HCT116 (cell line): ENCODE measurements around the gene NOTCH1. TPM values are rescaled to one million over a fixed set of nuclear protein-coding genes. Genes with fewer than 3 reads are reported as not detected.

Experiments used
- ATAC-seq: fragments of 200-7000 bp; cut with Tn5 transposase; 2 replicates; pipeline ENCODE4 v1.9.1; 2020; ENCODE audit warnings: mild to moderate bottlenecking, moderate library complexity
- BruUV-seq: library from RNA; stranded (reverse); fragments of 400-500 nt; replicated peaks from 2 replicates; lab custom pipeline; 2021; lab: Mats Ljungman, UMichigan
- CTCF ChIA-PET: fragments of 300-600 bp; sonication (Branson Sonifier 250); formaldehyde crosslinking; loops from one replicate; lab custom pipeline; 2021; ENCODE audit warnings: antibody characterized with exemption; lab: Charles Lee
- POLR2A ChIA-PET: fragments of 300-600, 350-600 bp; sonication (Branson Sonifier 250); formaldehyde crosslinking; loops from one replicate; lab custom pipeline; 2021; ENCODE audit warnings: antibody characterized with exemption; lab: Charles Lee
- RAD21 ChIA-PET, 2 experiments: fragments of 300-600 bp; sonication (Branson Sonifier 250); formaldehyde crosslinking; loops; one replicate each; lab custom pipeline; 2023; ENCODE audit warnings: low total read pairs in 2 of 2; ENCODE audit not compliant: uncharacterized antibody in 2 of 2, unreplicated experiment in 2 of 2, low non-redundant PET in 1 of 2; lab: Charles Lee
- DNase-seq: peaks from one replicate; pipeline ENCODE4 v3.0.0-alpha.2; 2010; ENCODE audit warnings: low read depth, low spot score
- H2AFZ ChIP-seq: fragments of 200-600 bp; shearing (Covaris generic), sonication (generic); 2 replicates; pipeline ENCODE4 v1.6.1; 2017; ENCODE audit warnings: low read depth, mixed run types, mixed read lengths, antibody characterized with exemption, low read length; ENCODE audit not compliant: poor library complexity, severe bottlenecking
- H3K27ac ChIP-seq: 2 replicates; pipeline ENCODE4 v1.5.1; 2012; ENCODE audit warnings: low read depth, low read length
- H3K27me3 ChIP-seq: fragments of 200-600 bp; sonication (generic); 2 replicates; pipeline ENCODE4 v1.6.1; 2016; ENCODE audit warnings: mixed run types, low read length, mixed read lengths; ENCODE audit not compliant: insufficient read depth
- H3K36me3 ChIP-seq, 2 experiments: fragments of 200-500 bp in 1 of 2; fragments of 200-600 bp in 1 of 2; sonication (Bioruptor generic) in 1 of 2; sonication (generic) in 1 of 2; 2 replicates each; pipeline versions ENCODE4 v1.5.1 to v1.6.1; 2014 to 2016; ENCODE audit warnings: low read length in 2 of 2, inconsistent platforms in 1 of 2, mixed read lengths in 1 of 2, mixed run types in 1 of 2; ENCODE audit not compliant: insufficient read depth in 2 of 2, control insufficient read depth in 1 of 2
- H3K4me1 ChIP-seq, 2 experiments: fragments of 200-600 bp in 1 of 2; sonication (generic) in 1 of 2; 2 replicates each; pipeline versions ENCODE4 v1.5.1 to v1.6.1; 2012 to 2017; ENCODE audit warnings: low read length in 2 of 2, inconsistent platforms in 1 of 2, mild to moderate bottlenecking in 1 of 2, mixed read lengths in 1 of 2, mixed run types in 1 of 2, moderate library complexity in 1 of 2; ENCODE audit not compliant: insufficient read depth in 2 of 2, control insufficient read depth in 1 of 2
- H3K4me2 ChIP-seq: fragments of 200-600 bp; sonication (generic); 2 replicates; pipeline ENCODE4 v1.6.1; 2017; ENCODE audit warnings: mixed run types, low read length, mixed read lengths
- H3K4me3 ChIP-seq, 2 experiments: fragments of 200-600 bp in 1 of 2; sonication (generic) in 1 of 2; replicated peaks in 1 of 2; 2 replicates each; pipeline ENCODE4 v1.5.1; 2011 to 2016; ENCODE audit warnings: low read length in 2 of 2, control low read depth in 1 of 2, low read depth in 1 of 2, mild to moderate bottlenecking in 1 of 2, mixed read lengths in 1 of 2, mixed run types in 1 of 2
- H3K79me2 ChIP-seq: fragments of 200-600 bp; sonication (generic); 2 replicates; pipeline ENCODE4 v1.6.1; 2017; ENCODE audit warnings: mild to moderate bottlenecking, mixed run types, low read length, moderate library complexity, mixed read lengths; ENCODE audit not compliant: insufficient read depth
- H3K9ac ChIP-seq: fragments of 200-600 bp; sonication (generic); 2 replicates; pipeline ENCODE4 v1.6.1; 2016; ENCODE audit warnings: low read length, mixed read lengths
- H3K9me2 ChIP-seq: fragments of 200-600 bp; sonication (generic), shearing (Covaris generic); 2 replicates; pipeline ENCODE4 v1.6.1; 2017; ENCODE audit warnings: mixed run types, mild to moderate bottlenecking, moderate library complexity; ENCODE audit not compliant: insufficient read depth
- H3K9me3 ChIP-seq, 2 experiments: fragments of 200-500 bp in 1 of 2; fragments of 200-600 bp in 1 of 2; sonication (Bioruptor generic) in 1 of 2; sonication (generic) in 1 of 2; 2 replicates each; pipeline ENCODE4 v1.6.1; 2014 to 2017; ENCODE audit warnings: low read length in 2 of 2, mixed read lengths in 2 of 2, inconsistent platforms in 1 of 2, low read depth in 1 of 2, mild to moderate bottlenecking in 1 of 2, mixed run types in 1 of 2, moderate library complexity in 1 of 2; ENCODE audit not compliant: control insufficient read depth in 1 of 2, insufficient read depth in 1 of 2
- H4K20me1 ChIP-seq: fragments of 200-600 bp; sonication (generic), shearing (Covaris generic); 2 replicates; pipeline ENCODE4 v1.6.1; 2017; ENCODE audit warnings: mixed run types, mild to moderate bottlenecking, moderate library complexity; ENCODE audit not compliant: insufficient read depth
- EGR1 ChIP-seq: IDR thresholded peaks from 2 replicates; pipeline ENCODE4 v1.6.1; 2012; ENCODE audit warnings: low read depth
- ELF1 ChIP-seq: IDR thresholded peaks from 2 replicates; pipeline ENCODE4 v1.6.1; 2012; ENCODE audit warnings: low read depth, borderline replicate concordance
- MAX ChIP-seq: IDR thresholded peaks from 2 replicates; pipeline ENCODE4 v1.6.1; 2012
- POLR2AphosphoS5 ChIP-seq: IDR thresholded peaks from 2 replicates; pipeline ENCODE4 v1.6.1; 2011; ENCODE audit warnings: mild to moderate bottlenecking, low read depth, low read length, moderate library complexity
- TCF7L2 ChIP-seq: IDR thresholded peaks from 2 replicates; pipeline ENCODE4 v1.7.0; 2011; ENCODE audit warnings: borderline replicate concordance, inconsistent platforms; ENCODE audit not compliant: insufficient read depth, insufficient read length; ENCODE audit errors: extremely low read depth
- ZFX ChIP-seq: fragments of 450-650 bp; IDR thresholded peaks from 2 replicates; pipeline ENCODE4 v1.6.1; 2017
- ZNF274 ChIP-seq: fragments of 200-500 bp; sonication (Bioruptor generic); IDR thresholded peaks from 2 replicates; pipeline ENCODE4 v1.6.1; 2014; ENCODE audit warnings: mild to moderate bottlenecking, low read depth, low read length, inconsistent platforms
- intact Hi-C: fragments of 100-400 bp; cut with micrococcal nuclease; formaldehyde crosslinking; loops from 2 replicates; pipeline ENCODE4 v1.10.0; 2022
- total RNA-seq: library from RNA; stranded (reverse); gene quantifications from one replicate; pipeline ENCODE4 v1.2.1, GENCODE V29; 2021; ENCODE audit not compliant: unreplicated experiment
- TF ChIP-seq, protein P1 (sequence below): IDR thresholded peaks from 2 replicates; pipeline ENCODE4 v1.6.1; 2012; ENCODE audit warnings: low read depth
- TF ChIP-seq, protein P2 (sequence below), 3 experiments: fragments of 200-600 bp in 1 of 3; sonication (generic) in 1 of 3; IDR thresholded peaks in 2 of 3; conservative IDR thresholded peaks in 1 of 3; 2 replicates each; pipeline ENCODE4 v1.5.1; 2012 to 2017; ENCODE audit warnings: low read depth in 2 of 3, low read length in 2 of 3, antibody characterized with exemption in 1 of 3, borderline replicate concordance in 1 of 3, control low read depth in 1 of 3, mild to moderate bottlenecking in 1 of 3, mixed read lengths in 1 of 3, mixed run types in 1 of 3, moderate library complexity in 1 of 3; ENCODE audit not compliant: insufficient read depth in 1 of 3

Gene NOTCH1
- total RNA-seq, 1 experiment from 2014 or later, result 36.2 TPM

- intact Hi-C loops, result no loop called here
- H3K36me3 ChIP-seq, result peaks cover 47 to 56% of the 10 kb centered on the region in 2 experiments; a peak in 3 of 4 replicates
- no peak for ATAC-seq
Measured at GRCh38 chr9:136454026-136454796, 91.6 kb downstream of the NOTCH1 start.

GRCh38 chr9:136453326-136453725 lies 92.5 kb downstream of the NOTCH1 start:
- H3K27me3 ChIP-seq, result no peaks in the 10 kb centered on the region
- no peak overlapping the region for H2AFZ ChIP-seq
- intact Hi-C loops, result no loop called here
- no peaks in the 10 kb centered on the region for H3K9me3 ChIP-seq
- BruUV-seq, result no TSS peak
- no peaks in the 10 kb centered on the region for H3K4me1 ChIP-seq
- POLR2A ChIA-PET, result no interaction called here
- RAD21 ChIA-PET, result interaction anchor here in 1 of 2 experiments (0.8 kb wide), 1 partner anchor 22 kb away, joined by 4 read pairs; no protein-coding TSS in a partner anchor
- H3K9ac ChIP-seq, result no peak overlapping the region
- CTCF ChIA-PET, result no interaction called here
- H3K4me2 ChIP-seq, result no peak overlapping the region
- DNase-seq, result no peak
- H3K4me3 ChIP-seq, result no peak overlapping the region
- no peaks in the 10 kb centered on the region for H4K20me1 ChIP-seq
- no peaks in the 10 kb centered on the region for H3K9me2 ChIP-seq
- H3K79me2 ChIP-seq, result peaks cover 3% of the 10 kb centered on the region; the same call in 1 of the 2 replicates
- no peak overlapping the region for H3K27ac ChIP-seq
- ATAC-seq, result no peak
- H3K36me3 ChIP-seq, result peaks cover 39 to 57% of the 10 kb centered on the region in 2 experiments; a peak in 3 of 4 replicates
- TF ChIP-seq, protein P1, sequence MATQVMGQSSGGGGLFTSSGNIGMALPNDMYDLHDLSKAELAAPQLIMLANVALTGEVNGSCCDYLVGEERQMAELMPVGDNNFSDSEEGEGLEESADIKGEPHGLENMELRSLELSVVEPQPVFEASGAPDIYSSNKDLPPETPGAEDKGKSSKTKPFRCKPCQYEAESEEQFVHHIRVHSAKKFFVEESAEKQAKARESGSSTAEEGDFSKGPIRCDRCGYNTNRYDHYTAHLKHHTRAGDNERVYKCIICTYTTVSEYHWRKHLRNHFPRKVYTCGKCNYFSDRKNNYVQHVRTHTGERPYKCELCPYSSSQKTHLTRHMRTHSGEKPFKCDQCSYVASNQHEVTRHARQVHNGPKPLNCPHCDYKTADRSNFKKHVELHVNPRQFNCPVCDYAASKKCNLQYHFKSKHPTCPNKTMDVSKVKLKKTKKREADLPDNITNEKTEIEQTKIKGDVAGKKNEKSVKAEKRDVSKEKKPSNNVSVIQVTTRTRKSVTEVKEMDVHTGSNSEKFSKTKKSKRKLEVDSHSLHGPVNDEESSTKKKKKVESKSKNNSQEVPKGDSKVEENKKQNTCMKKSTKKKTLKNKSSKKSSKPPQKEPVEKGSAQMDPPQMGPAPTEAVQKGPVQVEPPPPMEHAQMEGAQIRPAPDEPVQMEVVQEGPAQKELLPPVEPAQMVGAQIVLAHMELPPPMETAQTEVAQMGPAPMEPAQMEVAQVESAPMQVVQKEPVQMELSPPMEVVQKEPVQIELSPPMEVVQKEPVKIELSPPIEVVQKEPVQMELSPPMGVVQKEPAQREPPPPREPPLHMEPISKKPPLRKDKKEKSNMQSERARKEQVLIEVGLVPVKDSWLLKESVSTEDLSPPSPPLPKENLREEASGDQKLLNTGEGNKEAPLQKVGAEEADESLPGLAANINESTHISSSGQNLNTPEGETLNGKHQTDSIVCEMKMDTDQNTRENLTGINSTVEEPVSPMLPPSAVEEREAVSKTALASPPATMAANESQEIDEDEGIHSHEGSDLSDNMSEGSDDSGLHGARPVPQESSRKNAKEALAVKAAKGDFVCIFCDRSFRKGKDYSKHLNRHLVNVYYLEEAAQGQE, result no peak
- no peak for TF ChIP-seq EGR1
- TF ChIP-seq ZNF274, result no peak
- TF ChIP-seq ELF1, result no peak
- no peak for TF ChIP-seq POLR2AphosphoS5
- TF ChIP-seq TCF7L2, result no peak
- TF ChIP-seq, protein P2, sequence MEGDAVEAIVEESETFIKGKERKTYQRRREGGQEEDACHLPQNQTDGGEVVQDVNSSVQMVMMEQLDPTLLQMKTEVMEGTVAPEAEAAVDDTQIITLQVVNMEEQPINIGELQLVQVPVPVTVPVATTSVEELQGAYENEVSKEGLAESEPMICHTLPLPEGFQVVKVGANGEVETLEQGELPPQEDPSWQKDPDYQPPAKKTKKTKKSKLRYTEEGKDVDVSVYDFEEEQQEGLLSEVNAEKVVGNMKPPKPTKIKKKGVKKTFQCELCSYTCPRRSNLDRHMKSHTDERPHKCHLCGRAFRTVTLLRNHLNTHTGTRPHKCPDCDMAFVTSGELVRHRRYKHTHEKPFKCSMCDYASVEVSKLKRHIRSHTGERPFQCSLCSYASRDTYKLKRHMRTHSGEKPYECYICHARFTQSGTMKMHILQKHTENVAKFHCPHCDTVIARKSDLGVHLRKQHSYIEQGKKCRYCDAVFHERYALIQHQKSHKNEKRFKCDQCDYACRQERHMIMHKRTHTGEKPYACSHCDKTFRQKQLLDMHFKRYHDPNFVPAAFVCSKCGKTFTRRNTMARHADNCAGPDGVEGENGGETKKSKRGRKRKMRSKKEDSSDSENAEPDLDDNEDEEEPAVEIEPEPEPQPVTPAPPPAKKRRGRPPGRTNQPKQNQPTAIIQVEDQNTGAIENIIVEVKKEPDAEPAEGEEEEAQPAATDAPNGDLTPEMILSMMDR (IDR thresholded peaks at IDR 0.05 in 2 of 3, conservative IDR thresholded peaks at IDR 0.05 in 1 of 3; ENCODE audit: borderline replicate concordance in 1 of 3, insufficient read depth in 1 of 3, low read depth in 2 of 3, low read length in 2 of 3), result no peak
- TF ChIP-seq MAX, result no peak
- no peak for TF ChIP-seq ZFX

More at GRCh38 chr9:136454026-136454796, 91.6 kb downstream of the NOTCH1 start:
- no peak overlapping the region for H3K4me3 ChIP-seq
- H3K9ac ChIP-seq, result no peak overlapping the region
- H3K9me2 ChIP-seq, result no peaks in the 10 kb centered on the region
- no TSS peak for BruUV-seq
- no peaks in the 10 kb centered on the region for H3K9me3 ChIP-seq
- no peak overlapping the region for H2AFZ ChIP-seq
- no peaks in the 10 kb centered on the region for H3K27me3 ChIP-seq
- peaks cover 3% of the 10 kb centered on the region; the same call in 1 of the 2 replicates for H3K79me2 ChIP-seq
- no peaks in the 10 kb centered on the region for H3K4me1 ChIP-seq
- RAD21 ChIA-PET, result no interaction called here
- no peak overlapping the region for H3K27ac ChIP-seq
- POLR2A ChIA-PET, result no interaction called here
- CTCF ChIA-PET, result no interaction called here
- DNase-seq, result no peak
- no peak overlapping the region for H3K4me2 ChIP-seq
- no peak for TF ChIP-seq MAX
- TF ChIP-seq, all 23 proteins: peak for 0
- H4K20me1 ChIP-seq, result no peaks in the 10 kb centered on the region
